GM13977 (cell line): ENCODE results near the gene EYA2.

Source experiments
- DNase-seq: peaks from one replicate; pipeline ENCODE4 v3.0.0; 2012; ENCODE audit warnings: low spot score
- CTCF ChIP-seq: IDR thresholded peaks from 2 replicates; pipeline ENCODE4 v1.5.1; 2012; ENCODE audit warnings: mild to moderate bottlenecking, control low read depth; ENCODE audit not compliant: insufficient read depth; ENCODE audit errors: extremely low read depth, missing control alignments
- in situ Hi-C: fragments of 300-500 bp; cut with MboI; formaldehyde crosslinking; loops from one replicate; pipeline ENCODE4 v1.12.0; 2022; ENCODE audit warnings: low sequenced_read_pairs, low pct_unique_long_range_greater_than_20kb, mixed read lengths, inconsistent platforms; ENCODE audit not compliant: unreplicated experiment

The EYA2 gene

GRCh38 chr20:47209982-47210381 is 315.3 kb downstream of the EYA2 start:
- TF ChIP-seq CTCF, result no peak
- no peak for DNase-seq
- in situ Hi-C loops, result no loop called here

- in situ Hi-C loops, result no loop called here
- TF ChIP-seq CTCF, result no peak
- DNase-seq, result no peak
These were observed 315.8 kb downstream of the EYA2 start for GRCh38 chr20:47210470-47210869.

- no peak for TF ChIP-seq CTCF
- DNase-seq, result no peak
- in situ Hi-C loops, result no loop called here
These were observed 316.4 kb downstream of the EYA2 start for GRCh38 chr20:47211036-47211435.

- no peak for TF ChIP-seq CTCF
- in situ Hi-C loops, result no loop called here
- no peak for DNase-seq
These were observed 318.1 kb downstream of the EYA2 start for GRCh38 chr20:47212606-47213207.

GRCh38 chr20:47213966-47214365 is 319.3 kb downstream of the EYA2 start:
- in situ Hi-C loops, result no loop called here
- no peak for TF ChIP-seq CTCF
- no peak for DNase-seq

GRCh38 chr20:47215653-47216397 is 321.2 kb downstream of the EYA2 start:
- no peak for DNase-seq
- in situ Hi-C loops, result no loop called here
- TF ChIP-seq CTCF, result no peak
